GM04504 (cell line): ENCODE measurements around the gene ZNF469.

Experiments used
- DNase-seq: peaks from one replicate; pipeline ENCODE4 v3.0.0-alpha.2; 2012; ENCODE audit warnings: low read depth

The ZNF469 gene

DNA sequence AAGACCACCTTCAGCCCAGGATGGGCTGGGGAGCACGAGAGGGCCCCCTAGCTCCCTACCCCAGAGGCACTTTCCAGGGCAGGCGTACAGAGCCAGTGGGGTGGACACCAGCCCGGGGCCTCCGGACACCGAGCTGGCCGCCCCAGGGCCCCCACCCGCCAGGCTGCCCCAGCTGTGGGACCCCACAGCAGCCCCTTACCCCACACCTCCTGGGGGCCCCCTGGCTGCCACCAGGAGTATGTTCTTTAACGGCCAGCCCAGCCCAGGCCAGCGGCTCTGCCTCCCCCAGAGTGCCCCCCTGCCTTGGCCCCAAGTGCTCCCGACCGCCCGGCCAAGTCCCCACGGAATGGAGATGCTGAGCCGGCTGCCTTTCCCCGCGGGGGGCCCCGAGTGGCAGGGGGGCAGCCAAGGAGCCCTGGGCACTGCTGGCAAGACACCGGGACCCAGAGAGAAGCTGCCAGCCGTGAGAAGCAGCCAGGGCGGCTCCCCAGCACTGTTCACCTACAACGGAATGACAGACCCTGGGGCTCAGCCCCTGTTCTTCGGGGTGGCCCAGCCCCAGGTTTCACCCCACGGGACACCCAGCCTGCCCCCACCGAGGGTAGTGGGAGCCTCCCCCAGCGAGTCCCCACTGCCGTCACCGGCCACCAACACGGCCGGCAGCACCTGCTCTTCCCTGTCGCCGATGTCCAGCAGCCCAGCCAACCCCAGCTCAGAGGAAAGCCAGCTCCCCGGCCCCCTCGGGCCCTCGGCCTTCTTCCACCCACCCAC, 46.0 kb downstream of the ZNF469 start:
- no peak for DNase-seq

DNA sequence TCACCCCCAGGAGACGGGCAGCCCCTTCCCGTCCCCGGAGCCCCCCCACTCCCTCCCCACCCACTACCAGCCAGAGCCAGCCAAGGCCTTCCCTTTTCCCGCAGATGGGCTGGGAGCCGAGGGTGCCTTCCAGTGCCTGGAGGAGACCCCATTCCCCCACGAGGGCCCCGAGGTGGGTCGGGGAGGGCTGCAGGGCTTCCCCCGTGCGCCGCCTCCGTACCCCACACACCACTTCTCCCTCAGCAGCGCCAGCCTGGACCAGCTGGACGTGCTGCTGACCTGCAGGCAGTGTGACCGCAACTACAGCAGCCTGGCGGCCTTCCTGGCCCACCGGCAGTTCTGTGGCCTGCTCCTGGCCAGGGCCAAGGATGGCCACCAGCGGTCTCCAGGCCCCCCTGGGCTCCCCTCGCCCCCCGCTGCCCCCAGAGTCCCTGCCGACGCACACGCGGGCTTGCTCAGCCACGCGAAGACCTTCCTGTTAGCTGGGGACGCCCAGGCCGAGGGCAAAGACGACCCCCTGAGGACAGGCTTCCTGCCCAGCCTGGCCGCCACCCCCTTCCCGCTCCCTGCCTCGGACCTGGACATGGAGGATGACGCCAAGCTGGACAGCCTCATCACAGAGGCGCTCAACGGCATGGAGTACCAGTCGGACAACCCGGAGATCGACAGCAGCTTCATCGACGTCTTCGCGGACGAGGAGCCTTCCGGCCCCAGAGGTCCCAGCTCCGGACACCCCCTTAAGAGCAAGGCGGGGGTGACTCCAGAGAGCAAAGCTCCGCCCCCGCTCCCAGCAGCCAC, 46.8 kb downstream of the ZNF469 start:
- no peak for DNase-seq

DNA sequence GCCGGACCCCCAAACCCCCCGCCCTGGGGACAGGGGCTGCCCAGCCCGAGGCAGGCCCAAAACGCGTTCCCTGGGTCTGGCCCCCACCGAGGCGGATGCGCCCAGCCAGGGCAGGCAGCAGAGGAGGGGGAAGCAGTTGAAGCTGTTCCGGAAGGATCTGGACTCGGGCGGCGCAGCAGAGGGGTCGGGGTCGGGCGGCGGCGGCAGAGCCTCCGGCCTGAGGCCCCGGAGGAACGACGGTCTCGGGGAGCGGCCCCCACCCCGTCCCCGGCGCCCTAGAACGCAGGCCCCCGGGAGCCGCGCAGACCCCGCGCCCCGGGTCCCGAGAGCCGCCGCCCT, 47.4 kb downstream of the ZNF469 start:
- DNase-seq, result no peak

DNA sequence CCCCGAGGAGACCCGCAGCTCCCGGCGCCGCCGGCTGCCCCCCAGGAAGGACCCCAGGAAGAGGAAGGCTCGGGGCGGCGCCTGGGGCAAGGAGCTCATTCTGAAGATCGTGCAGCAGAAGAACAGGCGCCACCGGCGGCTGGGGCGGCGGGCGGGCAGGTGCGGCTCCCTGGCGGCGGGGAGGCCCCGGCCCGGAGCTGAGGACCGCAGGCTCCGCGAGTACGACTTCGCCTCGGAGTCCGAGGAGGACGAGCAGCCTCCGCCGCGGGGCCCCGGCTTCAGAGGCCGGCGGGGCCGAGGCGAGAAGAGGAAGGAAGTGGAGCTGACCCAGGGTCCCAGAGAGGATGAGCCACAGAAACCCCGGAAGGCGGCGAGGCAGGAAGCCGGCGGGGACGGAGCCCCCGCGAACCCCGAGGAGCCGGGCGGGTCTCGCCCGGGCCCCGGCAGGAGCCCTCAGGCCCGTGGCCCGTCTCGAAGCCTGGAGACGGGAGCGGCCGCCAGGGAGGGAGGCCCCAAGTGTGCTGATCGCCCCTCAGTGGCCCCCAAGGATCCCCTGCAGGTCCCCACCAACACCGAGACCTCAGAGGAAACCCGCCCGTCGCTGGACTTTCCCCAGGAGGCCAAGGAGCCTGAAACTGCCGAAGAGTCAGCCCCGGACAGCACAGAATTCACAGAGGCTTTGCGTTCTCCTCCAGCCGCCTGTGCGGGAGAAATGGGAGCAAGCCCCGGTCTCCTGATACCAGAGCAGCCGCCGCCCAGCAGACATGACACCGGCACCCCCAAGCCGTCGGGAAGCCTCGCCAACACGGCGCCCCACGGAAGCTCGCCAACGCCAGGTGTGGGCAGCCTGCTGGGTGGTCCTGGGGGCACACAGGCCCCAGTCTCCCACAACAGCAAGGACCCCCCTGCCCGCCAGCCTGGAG, 48.0 kb downstream of the ZNF469 start:
- DNase-seq, result no peak

DNA sequence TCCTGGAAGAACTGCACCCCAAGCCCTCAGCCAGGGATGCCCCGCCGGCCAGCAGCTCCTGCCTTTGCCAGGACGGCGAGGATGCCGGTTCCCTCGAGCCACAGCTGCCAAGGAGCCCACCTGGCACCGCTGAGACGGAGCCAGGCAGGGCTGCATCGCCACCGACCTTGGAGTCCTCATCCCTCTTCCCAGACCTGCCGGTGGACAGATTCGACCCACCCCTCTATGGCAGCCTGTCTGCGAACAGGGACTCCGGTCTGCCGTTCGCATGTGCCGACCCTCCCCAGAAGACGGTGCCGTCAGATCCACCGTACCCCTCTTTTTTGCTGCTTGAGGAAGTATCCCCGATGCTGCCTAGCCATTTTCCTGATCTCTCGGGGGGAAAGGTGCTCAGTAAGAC, 48.9 kb downstream of the ZNF469 start:
- no peak for DNase-seq

DNA sequence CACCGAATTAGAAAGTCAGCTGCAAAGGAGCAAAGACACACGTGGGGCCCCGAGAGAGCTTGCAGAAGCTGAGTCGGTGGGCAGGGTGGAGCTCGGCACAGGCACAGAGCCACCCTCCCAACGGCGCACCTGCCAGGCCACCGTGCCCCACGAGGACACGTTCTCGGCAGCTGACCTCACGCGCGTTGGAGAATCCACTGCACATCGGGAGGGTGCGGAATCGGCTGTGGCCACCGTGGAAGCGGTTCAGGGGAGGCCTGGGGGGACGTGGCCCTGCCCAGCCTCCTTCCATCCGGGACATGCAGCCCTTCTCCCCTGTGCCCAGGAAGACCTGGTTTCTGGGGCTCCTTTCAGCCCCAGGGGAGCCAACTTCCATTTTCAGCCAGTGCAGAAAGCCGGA, 49.4 kb downstream of the ZNF469 start:
- no peak for DNase-seq
